Lower leg skin (tissue), 4 donors: ENCODE measurements around the gene B3GALT6. TPM values are rescaled to one million over a fixed set of nuclear protein-coding genes. Genes with fewer than 3 reads are reported as not detected.

Source experiments
- DNase-seq, 2 donors: peaks; one replicate each; pipeline ENCODE4 v3.0.0-alpha.2; 2019; ENCODE audit warnings: low spot score in 2 of 2
- H3K4me3 ChIP-seq: fragments of 200-600 bp; sonication (generic); 2 replicates; pipeline ENCODE4 v1.5.1; 2017; ENCODE audit warnings: mild to moderate bottlenecking, low read depth; ENCODE audit not compliant: poor library complexity, severe bottlenecking
- POLR2A ChIP-seq, 2 donors: fragments of 450-650 bp; IDR thresholded peaks; one replicate each; pipeline ENCODE4 v1.6.1; 2016 to 2017; ENCODE audit warnings: antibody characterized with exemption in 2 of 2, mild to moderate bottlenecking in 1 of 2, moderate library complexity in 1 of 2
- WGBS, 2 donors: methylation state at CpG; one replicate each; pipeline ENCODE4 v1.1.5; 2018; 5-methylcytosine and 5-hydroxymethylcytosine counted together
- intact Hi-C: fragments of 100-400 bp; cut with DNase I; formaldehyde crosslinking; loops from one replicate; pipeline ENCODE4 v1.15.0; 2023; ENCODE audit warnings: low total_unique reads
- total RNA-seq, 4 donors: library from RNA; depleted of rRNA; stranded (reverse); fragments of >200 nt; gene quantifications; one replicate each; pipeline ENCODE4 v1.1.0, GENCODE V29; 2016
- TF ChIP-seq, protein P1 (sequence below), 3 donors: fragments of 450-650 bp; IDR thresholded peaks; one replicate each; pipeline ENCODE4 v1.5.1; 2016; ENCODE audit warnings: antibody characterized with exemption in 3 of 3, mild to moderate bottlenecking in 3 of 3, moderate library complexity in 2 of 3

The B3GALT6 gene
- total RNA-seq, 4 donors from 2014 or later, result 12.8 to 26.1 (median 18.9) TPM

DNA sequence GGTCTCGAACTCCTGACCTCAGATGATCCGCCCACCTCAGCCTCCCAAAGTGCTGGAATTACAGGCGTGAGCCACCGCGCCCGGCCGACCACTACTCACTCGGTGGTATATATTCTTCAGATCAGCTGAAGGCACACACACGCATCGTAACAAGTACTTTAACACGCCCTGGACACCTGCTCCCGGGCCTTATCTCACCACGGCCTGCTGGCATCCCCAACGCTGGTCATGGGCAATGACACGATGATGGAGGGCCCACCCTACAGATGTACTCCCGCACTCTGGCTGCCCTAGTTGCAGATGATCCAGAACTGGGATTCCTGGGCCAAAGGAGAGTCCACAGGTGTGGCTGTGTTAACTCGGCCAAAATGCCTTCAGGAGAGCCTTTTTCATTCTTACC is 30.0 kb downstream of the B3GALT6 start:
- TF ChIP-seq POLR2A (IDR thresholded peaks at IDR 0.05), result no peak
- TF ChIP-seq, protein P1, sequence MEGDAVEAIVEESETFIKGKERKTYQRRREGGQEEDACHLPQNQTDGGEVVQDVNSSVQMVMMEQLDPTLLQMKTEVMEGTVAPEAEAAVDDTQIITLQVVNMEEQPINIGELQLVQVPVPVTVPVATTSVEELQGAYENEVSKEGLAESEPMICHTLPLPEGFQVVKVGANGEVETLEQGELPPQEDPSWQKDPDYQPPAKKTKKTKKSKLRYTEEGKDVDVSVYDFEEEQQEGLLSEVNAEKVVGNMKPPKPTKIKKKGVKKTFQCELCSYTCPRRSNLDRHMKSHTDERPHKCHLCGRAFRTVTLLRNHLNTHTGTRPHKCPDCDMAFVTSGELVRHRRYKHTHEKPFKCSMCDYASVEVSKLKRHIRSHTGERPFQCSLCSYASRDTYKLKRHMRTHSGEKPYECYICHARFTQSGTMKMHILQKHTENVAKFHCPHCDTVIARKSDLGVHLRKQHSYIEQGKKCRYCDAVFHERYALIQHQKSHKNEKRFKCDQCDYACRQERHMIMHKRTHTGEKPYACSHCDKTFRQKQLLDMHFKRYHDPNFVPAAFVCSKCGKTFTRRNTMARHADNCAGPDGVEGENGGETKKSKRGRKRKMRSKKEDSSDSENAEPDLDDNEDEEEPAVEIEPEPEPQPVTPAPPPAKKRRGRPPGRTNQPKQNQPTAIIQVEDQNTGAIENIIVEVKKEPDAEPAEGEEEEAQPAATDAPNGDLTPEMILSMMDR (IDR thresholded peaks at IDR 0.05), result no peak
- intact Hi-C loops, result no loop called here
- WGBS, 2 donors, result 87 to 94% methylated on average over 15 to 17 of the region's 17 CpGs
- no peak for DNase-seq
- no peak overlapping the region for H3K4me3 ChIP-seq

DNA sequence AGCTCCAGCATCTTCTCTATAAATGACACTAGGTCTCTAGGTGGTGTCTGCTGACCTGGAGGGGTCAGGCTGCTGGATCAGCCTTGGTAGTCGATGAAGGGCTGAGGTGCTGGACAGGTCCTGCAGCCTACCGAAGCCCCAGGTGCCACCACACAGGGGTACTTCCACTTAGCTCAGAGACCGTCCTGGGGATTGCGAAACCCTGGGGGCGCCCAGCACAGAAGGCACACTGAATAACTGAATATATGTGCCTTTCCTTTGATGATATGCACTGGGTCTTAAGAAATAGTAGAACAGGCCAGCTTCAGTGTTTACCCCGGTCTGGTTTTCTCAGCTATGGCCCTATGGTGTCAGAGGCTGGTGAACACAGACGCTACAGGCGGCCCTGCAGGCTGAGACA is 30.7 kb downstream of the B3GALT6 start:
- 84 to 87% methylated on average over 8 of the region's 8 CpGs for WGBS, 2 donors
- intact Hi-C loops, result no loop called here

DNA sequence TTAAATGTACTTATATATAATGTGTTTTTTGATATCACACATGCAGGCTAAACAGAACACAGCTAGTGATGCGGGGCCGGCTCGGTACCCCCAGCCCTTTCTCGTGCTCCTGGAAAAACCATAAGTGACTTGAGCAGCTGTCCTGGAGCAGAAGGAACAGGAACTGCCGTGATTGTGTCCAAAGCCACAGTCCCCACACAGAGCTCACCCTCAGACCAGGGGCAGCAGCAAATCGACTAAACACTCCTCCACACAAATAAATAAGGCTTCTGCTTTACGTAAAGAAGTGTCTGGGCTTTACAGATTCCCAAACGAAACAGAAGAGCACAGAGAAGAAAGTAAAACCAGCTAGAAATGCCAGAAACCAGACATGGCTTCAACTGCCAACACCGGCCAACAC is 32.0 kb downstream of the B3GALT6 start:
- DNase-seq, result no peak
- intact Hi-C loops, result no loop called here
- TF ChIP-seq, protein P1 (IDR thresholded peaks at IDR 0.05), result no peak
- H3K4me3 ChIP-seq, result no peak overlapping the region
- 87 to 88% methylated on average over 9 of the region's 9 CpGs for WGBS, 2 donors

More for the DNA sequence above, 30.7 kb downstream of the B3GALT6 start:
- no peak overlapping the region for H3K4me3 ChIP-seq
- no peak for DNase-seq
- TF ChIP-seq POLR2A (IDR thresholded peaks at IDR 0.05), result no peak
- TF ChIP-seq, protein P1 (IDR thresholded peaks at IDR 0.05), result no peak

DNA sequence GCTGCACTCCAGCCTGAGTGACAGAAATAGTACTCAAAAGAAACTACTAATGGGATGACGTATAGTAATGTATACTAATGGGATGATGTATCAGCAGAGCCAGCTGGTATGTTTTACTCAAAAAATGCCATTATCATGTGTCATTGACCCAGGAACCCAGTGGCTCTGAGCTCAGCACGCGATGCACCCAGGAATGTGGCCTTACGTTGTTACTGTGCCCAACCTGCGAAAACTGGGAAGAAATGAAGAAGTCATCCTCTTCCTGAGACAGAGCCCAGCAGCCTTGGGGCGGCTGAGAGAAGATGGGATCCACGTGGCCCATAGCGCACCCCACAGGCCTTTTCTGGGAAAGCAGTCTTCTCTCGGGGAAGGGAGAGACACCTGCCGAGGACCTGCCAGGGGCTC is 32.8 kb downstream of the B3GALT6 start:
- H3K4me3 ChIP-seq, result no peak overlapping the region
- no peak for TF ChIP-seq POLR2A (IDR thresholded peaks at IDR 0.05)
- TF ChIP-seq, protein P1 (IDR thresholded peaks at IDR 0.05), result no peak
- WGBS, 2 donors, result 73 to 79% methylated on average over 10 of the region's 10 CpGs
- intact Hi-C loops, result no loop called here
- no peak for DNase-seq

DNA sequence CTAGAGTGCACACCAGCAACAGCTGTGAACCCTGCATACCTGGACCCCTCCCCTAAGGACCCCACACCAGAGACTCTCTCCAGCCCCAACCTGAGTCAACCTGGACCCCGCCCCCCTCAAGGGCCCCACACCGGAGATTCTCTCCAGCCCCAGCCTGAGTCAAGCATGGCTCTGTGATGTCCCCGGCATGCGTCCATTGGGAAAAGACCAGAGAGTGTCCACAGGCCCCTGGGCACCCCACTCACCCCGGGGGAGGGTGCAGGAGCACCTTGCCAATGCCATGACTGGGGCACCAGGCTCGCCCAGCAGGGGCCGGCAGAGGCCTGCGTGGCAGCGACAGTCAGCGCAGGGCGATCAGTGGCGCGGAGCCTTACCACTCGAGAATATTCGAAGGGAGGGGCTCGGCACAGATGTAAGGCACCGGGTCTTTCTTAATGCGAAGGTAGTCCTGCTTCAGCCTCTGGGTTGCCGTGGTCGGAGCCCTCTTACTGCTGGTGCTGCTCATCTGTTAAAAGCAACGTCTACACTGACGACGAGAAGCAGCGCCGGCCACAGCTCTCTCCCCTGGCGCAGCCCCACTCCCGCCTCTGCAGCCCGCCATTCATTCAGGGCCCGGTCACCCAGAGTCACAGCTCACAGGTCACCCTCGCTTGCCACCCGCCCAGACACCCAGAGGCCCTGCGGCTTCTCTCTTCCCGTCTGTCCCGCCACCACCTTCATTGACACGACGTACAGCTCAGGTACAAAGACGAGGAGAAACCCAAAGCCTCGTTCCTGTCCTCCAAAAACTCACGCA is 35.6 kb downstream of the B3GALT6 start:
- intact Hi-C loops, result no loop called here
- no peak for DNase-seq
- TF ChIP-seq, protein P1 (IDR thresholded peaks at IDR 0.05), result no peak
- TF ChIP-seq POLR2A (IDR thresholded peaks at IDR 0.05), result no peak
- no peak overlapping the region for H3K4me3 ChIP-seq
- WGBS, 2 donors, result 95 to 96% methylated on average over 38 to 39 of the region's 39 CpGs

DNA sequence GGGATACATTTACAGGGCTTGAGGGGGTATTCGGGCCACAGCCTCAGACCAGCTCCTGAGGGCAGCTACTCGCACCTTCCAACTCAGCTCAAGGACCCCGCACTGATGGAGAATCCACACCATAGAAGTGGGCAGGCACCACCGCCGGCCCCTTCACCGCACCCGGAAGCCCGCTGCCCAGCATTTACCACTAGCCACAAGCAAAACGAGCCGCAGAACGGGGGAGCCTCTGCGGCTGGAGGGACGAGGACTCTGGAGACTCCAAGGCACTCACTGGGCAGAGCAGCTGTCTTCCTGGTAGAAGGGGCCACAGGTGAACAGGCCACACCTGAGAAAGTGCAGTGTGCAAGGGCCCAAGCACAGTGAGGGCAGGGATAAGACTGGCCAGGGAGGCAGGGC is 36.2 kb downstream of the B3GALT6 start:
- intact Hi-C loops, result no loop called here
- WGBS, 2 donors, result 95 to 96% methylated on average over 12 to 13 of the region's 13 CpGs
- no peak for DNase-seq
- H3K4me3 ChIP-seq, result no peak overlapping the region
- TF ChIP-seq, protein P1 (IDR thresholded peaks at IDR 0.05), result no peak
- TF ChIP-seq POLR2A (IDR thresholded peaks at IDR 0.05), result no peak
